KMS-11 (cell line): ENCODE results near the gene ALDH3B2.

Experiments used
- H2AFZ ChIP-seq: fragments of 200-600 bp; sonication (generic); 2 replicates; pipeline ENCODE4 v1.6.1; 2016; ENCODE audit warnings: antibody characterized with exemption, mixed run types, low read depth
- H3K27ac ChIP-seq: fragments of 200-600 bp; sonication (generic); 2 replicates; pipeline ENCODE4 v1.6.1; 2016; ENCODE audit warnings: mild to moderate bottlenecking, mixed run types
- H3K27me3 ChIP-seq: fragments of 200-600 bp; sonication (generic); 2 replicates; pipeline ENCODE4 v1.6.1; 2017; ENCODE audit warnings: mild to moderate bottlenecking, low read depth, mixed run types, moderate library complexity; ENCODE audit not compliant: insufficient read depth
- H3K36me3 ChIP-seq: fragments of 200-600 bp; sonication (generic); 2 replicates; pipeline ENCODE4 v1.6.1; 2017; ENCODE audit warnings: mild to moderate bottlenecking, mixed run types; ENCODE audit not compliant: insufficient read depth
- H3K4me1 ChIP-seq: fragments of 200-600 bp; sonication (generic); 2 replicates; pipeline ENCODE4 v1.6.1; 2016; ENCODE audit warnings: mild to moderate bottlenecking, low read depth, mixed run types; ENCODE audit not compliant: poor library complexity, severe bottlenecking
- H3K4me2 ChIP-seq: fragments of 200-600 bp; sonication (generic); 2 replicates; pipeline ENCODE4 v1.7.0; 2016; ENCODE audit warnings: mild to moderate bottlenecking, mixed run types
- H3K4me3 ChIP-seq: fragments of 200-600 bp; sonication (generic); IDR thresholded peaks from 2 replicates; pipeline ENCODE4 v1.6.1; 2017; ENCODE audit warnings: low read depth, low read length, mixed read lengths; ENCODE audit not compliant: insufficient read depth
- H3K79me2 ChIP-seq: fragments of 200-600 bp; sonication (generic); 2 replicates; pipeline ENCODE4 v1.6.1; 2016; ENCODE audit warnings: low read depth, mixed run types; ENCODE audit not compliant: insufficient read depth
- H3K9ac ChIP-seq: fragments of 200-600 bp; sonication (generic); 2 replicates; pipeline ENCODE4 v1.6.1; 2016; ENCODE audit warnings: mild to moderate bottlenecking, mixed run types
- H4K20me1 ChIP-seq: fragments of 200-600 bp; sonication (generic); 2 replicates; pipeline ENCODE4 v1.6.1; 2016; ENCODE audit warnings: mild to moderate bottlenecking, mixed run types; ENCODE audit not compliant: insufficient read depth
- CTCF ChIP-seq: fragments of 200-600 bp; sonication (generic); conservative IDR thresholded peaks from 2 replicates; pipeline ENCODE4 v1.6.1; 2017; ENCODE audit warnings: low read depth, mild to moderate bottlenecking, antibody characterized with exemption, low read length, moderate library complexity, mixed read lengths

ALDH3B2 gene

GRCh38 chr11:67657300-67657699 lies 17.1 kb downstream of the ALDH3B2 start:
- H3K4me1 ChIP-seq = peaks cover 10% of the 10 kb centered on the region
- H3K4me2 ChIP-seq = no peak overlapping the region
- TF ChIP-seq CTCF = no peak
- H3K9ac ChIP-seq = no peak overlapping the region
- H4K20me1 ChIP-seq = no peaks in the 10 kb centered on the region
- no peaks in the 10 kb centered on the region for H3K79me2 ChIP-seq
- H3K36me3 ChIP-seq = no peaks in the 10 kb centered on the region
- no peak overlapping the region for H3K4me3 ChIP-seq
- H3K27me3 ChIP-seq = peaks cover 2% of the 10 kb centered on the region; the same call in 1 of the 2 replicates
- no peak overlapping the region for H3K27ac ChIP-seq
- H2AFZ ChIP-seq = no peak overlapping the region

GRCh38 chr11:67656278-67656922 lies 18.0 kb downstream of the ALDH3B2 start:
- Histone ChIP-seq H3K4me3 (no peak overlapping the region), H2AFZ (no peak overlapping the region), H3K27me3 (peaks cover 2% of the 10 kb centered on the region; the same call in 1 of the 2 replicates), H3K4me2 (no peak overlapping the region), H3K79me2 (no peaks in the 10 kb centered on the region), H3K27ac (no peak overlapping the region), H3K36me3 (no peaks in the 10 kb centered on the region), H4K20me1 (no peaks in the 10 kb centered on the region), H3K9ac (no peak overlapping the region), H3K4me1 (peaks cover 12% of the 10 kb centered on the region)
- no peak for TF ChIP-seq CTCF

- Histone ChIP-seq H3K27me3 (no peaks in the 10 kb centered on the region), H2AFZ (no peak overlapping the region), H3K4me2 (no peak overlapping the region), H3K36me3 (no peaks in the 10 kb centered on the region), H3K4me3 (no peak overlapping the region), H3K4me1 (peaks cover 27% of the 10 kb centered on the region), H4K20me1 (no peaks in the 10 kb centered on the region), H3K9ac (no peak overlapping the region), H3K79me2 (no peaks in the 10 kb centered on the region), H3K27ac (no peak overlapping the region)
- TF ChIP-seq CTCF = no peak
Observed at GRCh38 chr11:67654225-67654624, 20.2 kb downstream of the ALDH3B2 start.

GRCh38 chr11:67652965-67653845 lies 21.2 kb downstream of the ALDH3B2 start:
- no peaks in the 10 kb centered on the region for H3K79me2 ChIP-seq
- H3K4me2 ChIP-seq = no peak overlapping the region
- peaks cover 30% of the 10 kb centered on the region for H3K4me1 ChIP-seq
- no peaks in the 10 kb centered on the region for H3K36me3 ChIP-seq
- H3K27me3 ChIP-seq = no peaks in the 10 kb centered on the region
- H3K9ac ChIP-seq = no peak overlapping the region
- H3K27ac ChIP-seq = no peak overlapping the region
- H4K20me1 ChIP-seq = no peaks in the 10 kb centered on the region
- no peak for TF ChIP-seq CTCF
- no peak overlapping the region for H3K4me3 ChIP-seq
- H2AFZ ChIP-seq = no peak overlapping the region
